Measurements from ENCODE around the gene SDE2.
"Not testable (repeated sequence)": the region's sequence is repeated elsewhere in the genome, so short reads cannot be mapped to it uniquely, and the experiment has no call there.

The SDE2 gene

DNA sequence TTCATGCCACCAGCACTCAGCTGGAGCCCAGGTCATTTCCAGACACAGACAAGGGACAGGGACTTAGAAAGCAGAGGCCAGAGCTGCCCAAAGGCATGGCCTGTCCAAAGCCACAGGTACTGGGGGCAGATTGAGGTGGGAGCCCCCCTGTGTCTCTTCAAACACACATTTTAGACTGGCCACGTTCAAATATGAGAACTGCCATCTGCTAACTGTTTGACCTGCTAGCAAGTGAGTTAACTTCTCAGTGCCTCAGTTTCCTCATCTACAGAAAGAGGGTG lies 57.3 kb downstream of the SDE2 start:
- DNase-seq (ENCODE audit: low read depth) = no peak

DNA sequence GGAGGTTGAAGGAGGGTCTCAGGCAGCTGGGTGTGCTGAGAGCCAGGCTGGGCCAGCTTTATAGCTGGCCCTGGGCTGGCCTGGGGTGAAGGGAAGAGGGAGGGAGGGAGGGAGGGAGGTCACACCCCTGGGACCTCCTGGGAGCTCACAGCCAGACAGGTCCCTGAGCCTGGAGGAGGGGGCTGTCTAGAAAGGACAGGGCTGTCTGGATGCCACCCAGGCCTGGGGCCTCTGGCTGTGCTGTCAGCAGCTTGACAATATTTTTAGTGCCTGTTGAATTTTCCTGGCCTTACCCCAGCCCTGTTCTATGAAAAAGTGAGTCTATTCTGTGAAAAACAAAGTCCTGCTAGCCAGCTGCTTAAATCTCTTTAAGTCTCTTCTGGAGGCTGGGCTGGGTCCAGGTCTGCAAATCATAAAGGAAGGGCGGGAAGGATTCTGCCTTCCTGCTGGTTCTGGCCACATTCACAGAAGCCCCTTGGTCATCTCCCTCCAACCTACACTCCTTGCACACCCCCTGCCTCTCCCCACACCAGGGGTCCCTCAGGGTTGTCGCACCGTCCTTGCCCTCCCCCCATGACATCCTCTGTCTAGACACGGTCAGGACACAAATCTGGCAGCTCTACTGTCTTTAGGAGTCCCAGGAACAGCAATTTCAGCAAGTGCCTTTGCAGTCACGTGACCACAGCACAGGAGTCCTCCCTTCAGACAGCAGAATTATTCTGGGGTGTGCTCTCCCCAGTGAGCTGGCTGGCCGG lies 57.8 kb downstream of the SDE2 start, which contains the start of gene LEFTY2:
LEFTY2 (minus strand) TSS at position 34 of the 755 bp plus-strand sequence. CDS start 80 bp downstream, outside the sequence.
- DNase-seq (ENCODE audit: low read depth) = no peak

DNA sequence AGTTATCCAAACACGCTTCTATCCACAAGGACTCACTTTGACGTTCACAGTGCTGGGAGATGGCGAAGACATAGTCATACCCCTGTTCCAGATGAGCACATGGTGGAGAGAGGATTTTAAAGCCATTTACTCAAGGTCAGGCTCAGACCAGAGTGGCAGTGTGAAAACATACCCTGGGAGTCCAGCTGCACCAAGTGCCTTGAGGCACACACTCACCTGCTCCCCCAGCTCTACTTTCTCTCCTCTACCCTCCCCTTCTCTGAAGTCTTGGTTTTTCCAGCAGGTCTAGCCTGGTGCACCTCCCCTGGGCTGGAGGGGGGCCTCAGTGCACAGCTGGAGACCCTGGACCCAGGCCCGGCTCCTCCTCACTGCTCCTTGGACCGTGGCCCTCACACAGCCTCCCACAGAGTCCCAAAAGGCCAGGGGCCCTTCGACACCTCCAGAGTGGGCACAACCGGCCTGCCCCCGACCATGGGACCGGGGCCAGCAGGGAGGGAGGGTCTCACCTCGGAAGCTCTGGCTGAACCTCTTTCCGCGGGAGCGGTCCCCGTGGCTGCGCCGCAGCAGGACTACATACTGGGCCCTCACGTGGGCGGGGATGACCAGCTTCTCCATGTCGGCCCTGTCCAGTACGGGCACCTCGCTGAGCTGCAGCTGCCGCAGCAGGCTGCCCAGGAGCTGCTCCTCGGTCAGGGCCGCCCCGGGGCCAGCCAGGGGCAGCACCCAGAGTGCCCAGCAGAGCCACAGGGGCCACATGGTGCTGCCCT lies 58.6 kb downstream of the SDE2 start:
- no peak for DNase-seq (ENCODE audit: low read depth)

DNA sequence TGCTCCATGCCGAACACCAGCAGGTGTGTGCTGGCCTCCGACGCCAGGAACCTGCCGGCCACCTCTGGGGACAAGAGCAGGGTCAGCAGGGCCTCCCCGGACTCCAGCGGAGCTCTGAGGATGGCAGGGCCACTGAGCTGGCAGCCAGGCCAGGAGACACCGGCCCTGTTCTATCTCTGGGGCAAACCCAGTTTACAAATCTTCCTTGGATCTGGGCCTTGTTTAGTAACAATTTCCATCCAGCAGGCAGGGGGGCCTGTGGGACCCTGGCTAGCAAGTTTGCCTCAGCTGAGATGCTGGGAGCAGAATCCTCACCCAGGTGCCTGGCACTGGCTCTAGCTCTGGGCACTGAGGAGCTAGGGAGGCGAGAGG lies 59.2 kb downstream of the SDE2 start:
- not testable (repeated sequence) for DNase-seq (ENCODE audit: low read depth)

DNA sequence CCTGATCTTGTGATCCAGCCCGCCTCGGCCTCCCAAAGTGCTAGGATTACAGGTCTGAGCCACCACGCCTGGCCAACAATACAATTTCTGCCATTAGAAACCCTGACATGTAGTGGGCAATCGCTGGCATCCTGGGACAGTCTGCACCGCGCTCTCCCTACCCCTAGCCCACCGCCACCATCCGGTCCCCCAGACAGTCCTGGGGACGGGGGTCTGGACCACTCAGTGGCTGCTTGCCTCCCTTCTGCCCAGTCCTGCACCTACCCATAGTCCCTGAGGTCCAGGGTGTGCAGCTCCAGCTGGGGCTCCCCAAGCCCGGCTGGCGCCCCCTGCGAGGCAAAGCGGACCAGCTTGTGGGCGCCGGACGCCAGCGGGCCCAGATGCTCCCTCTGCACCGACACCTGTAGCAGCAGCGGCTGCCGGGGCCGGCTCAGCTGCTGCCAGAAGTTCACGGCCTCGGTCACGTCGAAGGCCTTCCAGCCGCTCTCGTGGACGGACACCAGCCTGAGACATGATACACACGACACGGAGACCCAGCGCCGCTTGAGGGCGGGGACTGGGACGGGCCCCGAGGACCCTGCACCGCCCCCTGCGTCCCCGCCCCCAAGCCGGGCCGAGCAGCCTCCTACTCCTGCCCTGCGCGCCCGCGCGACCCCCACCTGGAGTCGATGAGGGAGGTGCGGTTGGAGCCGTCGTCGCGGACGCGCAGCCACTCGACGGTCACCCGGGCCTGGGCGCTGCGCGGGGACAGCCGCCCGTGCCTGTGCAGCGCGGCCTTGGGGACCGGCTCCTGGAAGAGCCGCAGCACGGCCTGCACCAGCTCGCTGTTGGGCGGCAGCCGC lies 59.8 kb downstream of the SDE2 start:
- not testable (repeated sequence) for DNase-seq (ENCODE audit: low read depth)

DNA sequence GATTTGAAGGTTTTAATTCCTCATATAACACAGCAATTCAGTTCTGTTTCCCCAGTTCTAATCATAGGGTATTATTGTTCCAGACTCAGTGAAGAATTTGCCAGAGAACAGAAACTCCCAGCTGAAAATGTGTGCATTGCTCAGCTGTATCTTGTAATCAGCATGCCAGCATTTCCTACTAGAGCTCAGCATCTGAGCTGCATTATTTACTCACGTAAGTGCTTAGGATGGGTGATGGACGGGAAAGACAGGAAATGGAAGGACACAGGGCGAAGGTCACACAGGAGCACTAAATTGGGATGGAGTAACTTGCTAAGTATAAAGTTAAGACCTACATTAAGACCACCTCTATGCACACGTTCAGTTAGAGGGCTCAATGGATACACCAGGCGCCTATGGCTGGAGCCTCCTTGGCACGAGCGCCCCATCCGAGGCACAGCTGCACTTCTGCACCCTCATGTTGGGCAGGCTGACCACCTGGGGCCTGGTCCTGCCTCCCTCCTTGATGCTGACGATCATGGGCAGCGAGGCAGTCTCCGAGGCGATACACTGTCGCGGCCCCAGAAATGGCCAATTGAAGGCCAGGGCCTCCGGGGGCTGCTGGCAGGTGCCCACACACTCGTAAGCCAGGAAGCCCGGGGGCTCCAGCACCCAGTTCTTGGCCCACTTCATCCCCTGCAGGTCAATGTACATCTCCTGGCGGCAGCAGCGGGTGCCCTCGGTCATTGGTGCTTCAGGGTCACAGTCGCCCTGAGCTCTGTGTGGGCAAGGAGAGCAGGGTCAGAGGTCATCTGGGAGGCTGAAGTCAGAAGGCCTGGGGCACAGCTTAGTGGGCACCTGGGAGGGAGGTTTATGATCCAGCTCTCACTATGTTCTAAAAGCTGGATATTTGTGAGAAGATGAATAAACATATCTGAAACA lies 61.8 kb downstream of the SDE2 start:
- no peak for DNase-seq (ENCODE audit: low read depth)

DNA sequence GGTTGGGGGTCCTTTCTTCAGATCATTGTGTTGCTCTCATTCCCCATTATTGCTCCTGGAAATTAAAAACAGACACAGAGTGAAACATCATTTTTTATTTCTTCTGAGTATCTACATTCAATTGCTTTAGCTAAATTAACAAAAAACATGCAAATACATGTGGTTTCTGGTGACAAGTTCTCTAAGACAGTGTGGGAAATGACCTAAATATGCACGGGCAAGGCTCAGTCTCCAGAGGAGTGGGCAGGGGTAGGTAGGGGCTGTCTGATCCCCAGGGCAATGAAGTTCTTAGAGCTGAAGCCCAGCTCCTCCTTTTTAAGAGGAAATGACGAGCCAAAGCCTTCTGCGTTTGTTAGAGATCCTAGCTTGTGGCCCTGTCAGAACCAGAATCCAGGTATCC lies 62.6 kb downstream of the SDE2 start:
- no peak for DNase-seq (ENCODE audit: low read depth)

DNA sequence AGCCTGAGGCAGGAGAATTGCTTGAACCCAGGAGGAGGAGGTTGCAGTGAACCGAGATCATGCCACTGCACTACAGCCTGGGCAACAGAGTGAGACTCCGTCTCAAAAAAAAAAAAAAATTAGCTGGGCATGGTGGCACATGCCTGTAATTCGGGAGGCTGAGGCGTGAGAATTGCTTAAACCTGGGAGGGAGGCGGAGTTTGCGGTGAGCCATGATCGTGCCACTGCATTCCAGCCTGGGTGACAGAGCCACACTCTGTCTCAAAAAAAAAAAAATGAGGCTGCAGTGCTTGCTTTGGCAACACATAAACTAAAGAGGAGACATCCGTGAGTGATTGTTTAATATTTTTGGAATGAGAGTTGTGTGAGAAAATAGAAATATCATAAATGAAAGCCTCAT lies 63.1 kb downstream of the SDE2 start:
- not testable (repeated sequence) for DNase-seq (ENCODE audit: low read depth)

DNA sequence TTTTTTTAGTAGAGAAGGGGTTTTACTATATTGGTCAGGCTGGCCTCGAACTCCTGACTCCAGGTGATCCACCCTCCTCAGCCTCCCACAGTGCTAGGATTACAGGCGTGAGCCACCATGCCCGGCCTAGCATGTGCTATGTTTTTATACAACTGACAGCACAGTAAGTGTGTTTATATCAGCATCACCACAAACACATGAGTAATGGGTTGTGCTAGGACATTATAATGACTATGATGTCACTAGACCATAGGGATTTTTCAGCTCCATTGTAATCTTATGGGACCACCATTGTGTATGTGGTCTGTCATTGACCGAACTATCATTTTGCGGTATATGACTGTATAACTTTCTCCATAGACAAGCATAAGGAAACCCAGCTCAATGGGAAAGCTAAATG lies 64.4 kb downstream of the SDE2 start:
- no peak for DNase-seq (ENCODE audit: low read depth)

DNA sequence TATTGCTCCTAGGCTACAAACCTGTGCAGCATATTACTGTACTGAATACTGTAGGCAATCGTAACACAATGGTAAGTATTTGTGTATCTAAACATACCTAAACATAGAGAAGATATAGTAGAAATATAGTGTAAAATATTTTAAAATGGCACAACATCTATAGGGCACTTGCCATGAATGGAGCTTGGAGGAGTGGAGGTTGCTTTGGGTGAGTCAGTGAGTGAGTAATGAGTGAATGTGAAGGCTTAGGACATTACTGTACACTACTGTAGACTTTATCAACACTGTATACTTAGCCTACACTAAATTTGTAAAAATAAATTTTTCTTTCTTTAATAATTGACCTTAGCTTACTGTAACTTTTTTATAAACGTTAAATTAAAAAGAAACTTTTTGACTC lies 66.1 kb downstream of the SDE2 start:
- DNase-seq (ENCODE audit: low read depth) = no peak
